HG02943 (cell line): ENCODE results near the gene SGCA.

Source experiments
- ATAC-seq: cut with Tn5 transposase; IDR thresholded peaks from one replicate; pipeline ENCODE4 v1.9.1; 2021; ENCODE audit warnings: mild to moderate bottlenecking, low read depth, moderate library complexity; ENCODE audit not compliant: unreplicated experiment

The SGCA gene

DNA sequence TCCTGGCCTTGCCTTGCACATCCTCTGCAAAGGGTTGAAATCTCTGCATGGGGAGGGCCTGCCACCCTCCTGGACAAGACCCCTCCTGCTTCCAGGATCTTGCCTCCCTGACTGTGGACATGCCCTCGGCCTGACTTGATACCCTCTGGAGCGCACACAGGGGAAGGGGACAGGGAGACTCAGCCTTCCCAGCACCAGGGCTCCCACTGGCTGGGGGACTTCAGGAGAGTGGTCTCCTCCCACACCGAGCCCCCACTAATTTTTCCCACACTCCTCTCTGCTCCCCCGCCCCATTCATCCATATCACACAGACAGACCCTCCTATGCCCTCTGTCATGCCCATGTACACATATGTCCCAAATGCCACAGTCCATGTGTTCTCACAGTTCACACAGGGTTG lies 14.3 kb downstream of the SGCA start:
- ATAC-seq: no peak

DNA sequence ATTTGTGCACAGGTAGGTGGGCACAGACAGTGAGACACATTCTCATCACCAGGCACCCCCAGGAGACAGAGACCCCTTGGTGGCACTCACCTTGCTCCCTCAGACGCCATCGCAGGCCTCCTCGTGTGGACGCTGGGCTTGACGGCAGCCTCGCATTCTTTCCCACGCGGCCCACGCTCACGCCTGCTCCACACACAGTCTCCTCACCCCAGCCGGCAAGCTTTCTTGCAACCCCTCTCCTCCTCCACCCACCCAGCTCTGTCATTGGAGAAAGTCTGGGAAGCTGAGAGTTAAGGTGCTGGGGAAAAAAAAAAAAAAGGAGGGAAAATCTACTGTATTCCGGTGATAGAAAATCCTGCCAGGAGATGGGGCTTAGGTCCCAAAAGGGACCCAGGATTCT lies 14.8 kb downstream of the SGCA start:
- ATAC-seq: no peak

DNA sequence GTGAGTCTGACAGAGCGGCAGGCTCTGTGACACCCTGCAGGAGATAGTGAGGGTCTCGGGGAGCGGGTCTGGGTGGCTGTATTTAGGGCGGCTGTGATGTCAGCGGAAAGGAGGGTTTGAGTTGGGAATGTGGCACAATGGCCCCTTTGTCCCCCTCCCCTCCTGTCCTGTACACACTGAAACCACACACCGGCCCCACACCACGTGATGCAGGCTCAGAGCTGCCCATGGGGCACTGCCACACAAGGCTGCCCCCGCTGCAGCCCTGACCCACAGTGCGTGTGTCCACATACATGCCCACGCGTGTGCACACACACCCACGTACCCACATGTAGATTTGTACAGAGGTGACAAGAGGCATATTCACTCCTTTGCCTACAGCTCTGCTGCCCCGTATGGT lies 15.3 kb downstream of the SGCA start:
- no peak for ATAC-seq

DNA sequence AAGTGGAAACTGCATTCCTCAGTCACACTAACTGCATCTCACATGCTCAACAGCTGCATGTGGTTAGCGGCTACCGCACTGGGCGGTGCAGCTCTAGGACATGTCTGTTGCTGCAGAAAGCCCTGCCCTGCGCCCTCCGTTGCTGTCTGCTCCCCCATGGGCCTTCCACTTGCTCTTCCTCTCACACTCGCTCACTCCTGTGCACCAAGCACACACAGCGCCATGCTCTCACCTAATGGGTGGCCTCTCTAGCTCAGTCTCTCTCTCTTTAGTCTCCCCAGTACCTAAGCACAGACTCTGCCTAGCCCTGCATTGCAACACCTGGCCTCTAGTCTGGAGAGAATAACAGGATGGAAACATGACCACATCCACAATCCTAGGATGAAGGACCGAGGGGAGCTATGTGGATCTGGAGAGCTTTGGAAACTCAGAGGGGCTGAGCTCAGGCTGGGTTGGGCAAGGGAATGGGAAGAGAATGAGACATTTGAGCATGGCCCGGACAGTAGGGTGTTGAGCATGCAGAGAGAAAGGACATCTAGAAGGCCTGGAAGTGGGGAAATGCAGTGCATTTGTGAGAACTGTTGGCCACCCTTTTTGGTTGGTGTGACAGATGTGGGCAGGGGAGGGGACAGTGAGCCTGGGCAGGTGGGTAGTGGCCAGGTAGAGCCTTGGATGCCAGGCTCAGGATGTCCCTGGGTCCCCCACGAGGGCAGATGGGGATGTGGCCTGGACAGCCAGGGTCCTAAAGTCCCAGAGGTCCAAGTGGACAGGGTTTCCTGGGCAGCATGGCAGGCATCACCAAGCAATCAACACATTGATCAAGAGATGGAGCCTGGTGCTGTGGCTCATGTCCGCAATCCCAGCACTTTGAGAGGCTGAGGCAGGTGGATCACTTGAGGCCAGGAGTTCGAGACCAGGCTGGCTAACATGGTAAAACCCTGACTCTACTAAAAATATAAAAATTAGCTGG lies 16.1 kb downstream of the SGCA start:
- ATAC-seq: no peak

DNA sequence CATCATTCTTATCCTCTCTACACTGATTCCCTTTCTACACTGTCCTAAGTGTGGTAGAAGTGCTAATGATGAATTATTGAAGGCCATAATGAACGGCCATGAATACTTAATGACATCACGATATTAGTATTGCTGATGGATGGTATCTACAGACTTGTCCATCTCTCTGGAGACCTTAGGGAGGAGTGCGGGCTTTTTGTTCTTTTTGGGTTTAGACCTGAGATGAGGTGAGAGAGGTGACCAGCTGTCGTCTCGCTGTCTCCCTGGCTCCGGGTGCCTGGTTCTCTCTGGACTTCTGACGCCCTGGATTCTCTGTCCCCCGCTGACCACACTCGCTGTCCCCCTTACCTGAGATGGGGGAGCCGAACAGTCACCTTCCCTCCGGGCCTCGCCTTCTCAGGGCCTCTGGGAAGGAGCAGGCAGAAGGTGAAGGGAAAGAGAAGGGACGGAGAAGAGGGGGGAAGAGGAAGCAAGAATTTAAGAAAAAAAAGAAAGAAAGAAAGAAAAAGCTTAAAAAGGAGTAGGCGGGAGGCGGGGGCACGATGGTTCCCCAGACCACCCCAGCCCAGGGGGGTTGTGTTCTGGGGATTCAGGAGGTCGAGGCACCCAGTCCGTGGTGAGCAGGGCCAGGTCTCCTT lies 17.1 kb downstream of the SGCA start:
- ATAC-seq: no peak

DNA sequence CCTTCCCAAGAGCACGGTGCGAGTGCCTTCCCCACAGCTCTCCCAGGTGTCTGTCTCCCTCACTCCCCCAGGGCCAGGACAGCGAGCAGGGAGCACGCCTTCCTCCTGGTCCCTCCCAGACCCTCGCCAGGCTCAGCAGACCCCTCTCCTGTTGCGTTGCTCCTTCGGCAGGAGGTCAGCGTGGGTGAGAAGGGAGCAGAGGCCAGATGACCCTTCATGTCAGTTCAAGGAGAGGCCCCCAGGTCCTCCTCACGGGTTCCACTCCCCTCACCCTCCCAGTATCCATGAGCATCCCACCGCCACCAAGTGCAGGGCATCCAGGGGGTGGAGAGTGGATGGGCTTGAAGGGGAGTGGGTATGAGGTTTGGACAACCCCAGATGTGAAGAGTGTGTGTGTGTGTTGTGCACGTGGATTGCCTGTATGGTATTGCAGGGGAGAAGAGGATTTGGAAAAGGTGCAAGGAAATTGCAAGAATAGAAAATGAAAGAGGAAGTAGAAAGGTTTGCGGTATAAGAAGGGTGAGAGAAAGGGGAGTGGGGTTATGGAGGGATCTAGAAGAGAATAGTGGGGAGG lies 17.7 kb downstream of the SGCA start:
- ATAC-seq: no peak

DNA sequence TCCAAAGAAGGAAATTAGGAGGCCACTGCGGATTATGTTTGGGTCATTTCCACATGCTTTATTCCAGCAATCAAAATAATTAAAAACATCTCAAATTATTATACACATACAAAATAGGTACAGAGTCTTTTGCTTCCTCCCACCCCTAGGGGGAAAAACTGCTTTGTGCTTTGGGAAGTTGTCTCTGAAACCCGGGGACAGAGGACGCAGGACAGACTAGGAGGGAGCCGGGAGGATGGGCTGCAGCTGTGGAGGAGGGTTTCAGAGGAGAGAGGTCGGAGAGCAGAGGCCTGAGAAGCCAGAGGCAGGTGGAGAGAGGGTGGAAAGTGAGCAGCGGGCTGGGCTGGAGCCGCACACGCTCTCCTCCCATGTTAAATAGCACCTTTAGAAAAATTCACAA lies 18.3 kb downstream of the SGCA start:
- no peak for ATAC-seq

DNA sequence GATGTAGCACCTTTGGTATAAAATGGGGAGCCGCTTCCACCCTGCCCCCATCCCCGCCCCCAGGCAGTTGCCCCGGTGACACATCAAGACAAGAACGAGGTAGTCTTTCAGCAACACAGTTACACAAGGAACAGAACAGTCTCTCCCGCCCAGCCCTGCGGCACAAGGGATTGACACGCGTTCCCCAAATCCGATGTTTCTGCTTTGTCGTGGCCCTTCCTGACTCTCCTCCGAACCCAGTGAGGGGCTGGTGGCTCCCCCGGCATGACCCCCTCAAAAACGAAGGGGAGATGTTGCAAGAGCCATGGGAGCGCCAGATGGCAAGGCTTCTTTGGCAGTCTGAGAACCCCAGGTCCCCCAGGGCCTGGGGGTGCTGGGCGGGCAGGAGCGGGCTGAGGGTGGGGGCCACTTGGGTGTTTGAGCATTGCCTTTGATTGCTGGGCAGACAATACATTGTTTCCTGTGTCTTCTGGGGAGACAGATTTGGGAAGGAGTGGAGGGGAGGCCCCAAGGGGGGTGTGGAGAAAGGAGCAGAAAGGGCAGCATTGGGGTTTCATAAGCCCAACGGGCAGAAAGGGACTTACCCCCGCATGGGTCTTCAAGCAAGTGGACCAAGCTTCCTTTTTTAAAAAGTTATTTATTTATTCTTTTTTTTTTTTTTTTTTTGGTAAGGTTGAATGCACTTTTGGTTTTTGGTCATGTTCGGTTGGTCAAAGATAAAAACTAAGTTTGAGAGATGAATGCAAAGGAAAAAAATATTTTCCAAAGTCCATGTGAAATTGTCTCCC lies 19.0 kb downstream of the SGCA start:
- ATAC-seq: no peak

DNA sequence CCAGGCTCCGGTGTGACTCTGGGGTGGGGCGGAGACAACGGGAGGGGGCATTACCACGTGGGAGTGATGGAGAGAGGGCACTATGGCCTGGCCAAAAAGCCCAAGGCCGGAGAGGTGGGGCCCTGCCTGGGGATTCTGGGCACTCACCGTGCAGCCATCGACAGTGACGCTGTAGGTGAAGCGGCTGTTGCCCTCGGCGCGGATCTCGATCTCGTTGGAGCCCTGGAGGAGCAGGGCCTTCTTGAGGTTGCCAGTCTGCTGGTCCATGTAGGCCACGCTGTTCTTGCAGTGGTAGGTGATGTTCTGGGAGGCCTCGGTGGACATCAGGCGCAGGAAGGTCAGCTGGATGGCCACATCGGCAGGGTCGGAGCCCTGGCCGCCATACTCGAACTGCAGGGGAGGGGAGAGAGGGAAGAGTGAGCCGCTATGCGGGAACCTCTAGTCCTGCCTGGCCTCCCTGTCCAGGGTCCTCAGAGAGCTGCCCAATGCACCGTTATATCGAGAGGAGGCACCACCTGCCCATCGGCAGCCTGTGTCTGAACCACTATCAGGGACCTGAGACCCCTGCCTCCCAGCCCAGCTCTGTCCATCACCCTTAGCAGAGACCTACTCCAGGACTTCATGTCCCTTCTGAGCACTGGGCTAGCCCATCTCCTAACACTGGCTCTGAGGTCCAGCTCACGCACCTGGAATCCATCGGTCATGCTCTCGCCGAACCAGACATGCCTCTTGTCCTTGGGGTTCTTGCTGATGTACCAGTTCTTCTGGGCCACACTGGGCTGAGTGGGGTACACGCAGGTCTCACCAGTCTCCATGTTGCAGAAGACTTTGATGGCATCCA lies 20.0 kb downstream of the SGCA start:
- no peak for ATAC-seq

DNA sequence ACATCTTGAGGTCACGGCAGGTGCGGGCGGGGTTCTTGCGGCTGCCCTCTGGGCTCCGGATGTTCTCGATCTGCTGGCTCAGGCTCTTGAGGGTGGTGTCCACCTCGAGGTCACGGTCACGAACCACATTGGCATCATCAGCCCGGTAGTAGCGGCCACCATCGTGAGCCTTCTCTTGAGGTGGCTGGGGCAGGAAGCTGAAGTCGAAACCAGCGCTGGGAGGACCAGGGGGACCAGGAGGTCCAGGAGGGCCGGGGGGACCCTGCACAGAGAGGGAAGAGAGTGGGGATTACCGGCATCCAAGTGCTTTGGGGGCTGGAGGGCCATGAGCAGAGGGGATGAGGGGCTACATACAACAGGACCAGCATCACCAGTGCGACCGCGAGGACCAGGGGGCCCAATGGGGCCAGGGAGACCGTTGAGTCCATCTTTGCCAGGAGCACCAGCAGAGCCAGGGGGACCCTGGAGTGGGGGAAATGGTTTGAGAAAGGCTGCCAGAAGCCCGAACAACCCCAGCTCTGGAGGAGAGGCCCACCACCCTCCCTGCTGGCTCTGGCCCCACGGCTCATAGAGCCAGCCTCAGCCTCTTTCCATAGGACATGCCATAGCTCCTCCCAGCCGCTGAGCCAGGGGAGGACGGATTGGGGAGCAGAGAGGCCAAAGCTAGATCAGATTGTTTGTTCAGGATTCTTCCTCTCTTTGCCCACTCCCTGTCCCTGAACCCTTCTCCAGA lies 21.0 kb downstream of the SGCA start:
- ATAC-seq: no peak

DNA sequence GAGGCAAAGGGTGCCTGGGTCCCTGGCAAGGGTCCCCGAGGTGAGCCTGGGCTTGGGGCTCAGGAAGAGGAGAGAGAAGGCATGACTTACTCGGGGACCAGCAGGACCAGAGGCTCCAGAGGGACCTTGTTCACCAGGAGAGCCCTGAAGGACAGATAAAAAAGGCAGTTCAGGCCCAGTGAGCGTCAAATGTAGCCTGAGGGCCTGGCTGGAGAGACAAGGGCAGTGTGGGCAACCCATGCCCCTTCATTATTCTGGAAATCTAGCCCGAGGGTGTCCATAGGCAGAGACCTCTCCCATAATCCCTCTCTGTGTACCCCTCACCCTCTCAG lies 21.6 kb downstream of the SGCA start:
- no peak for ATAC-seq

DNA sequence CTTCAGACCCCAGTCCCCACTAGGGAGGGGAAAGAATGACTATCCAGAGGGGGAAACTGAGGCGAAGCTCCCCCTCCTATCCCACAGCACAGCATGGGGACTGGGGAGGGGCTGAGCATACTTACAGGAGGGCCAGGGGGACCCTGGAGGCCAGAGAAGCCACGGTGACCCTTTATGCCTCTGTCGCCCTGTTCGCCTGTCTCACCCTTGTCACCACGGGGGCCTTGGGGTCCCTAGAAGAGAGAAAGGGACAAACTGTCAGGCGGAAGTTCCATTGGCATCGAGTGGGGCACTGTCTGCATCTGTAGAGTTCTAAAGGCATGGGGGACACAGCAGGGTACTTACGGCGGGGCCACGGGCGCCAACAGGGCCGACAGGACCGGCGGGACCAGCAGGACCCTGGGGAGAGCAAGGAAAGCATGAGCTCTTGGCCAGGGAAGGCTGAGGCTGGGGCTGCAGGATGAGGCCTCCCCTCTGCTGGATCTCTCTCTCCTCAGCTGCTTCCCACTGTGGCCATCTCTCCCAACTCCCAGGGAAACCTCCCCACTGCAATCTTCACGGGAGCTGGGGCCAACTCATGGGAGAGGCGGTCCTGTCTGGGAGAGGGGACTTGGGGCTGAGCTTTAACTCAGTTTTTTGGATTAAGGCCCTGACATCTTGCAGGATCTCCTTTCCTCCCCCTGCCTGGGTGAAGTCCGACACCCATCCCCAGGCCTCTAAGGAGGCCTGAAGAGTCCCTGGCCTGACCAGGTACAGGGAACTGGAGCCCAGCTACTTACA lies 22.1 kb downstream of the SGCA start:
- no peak for ATAC-seq

DNA sequence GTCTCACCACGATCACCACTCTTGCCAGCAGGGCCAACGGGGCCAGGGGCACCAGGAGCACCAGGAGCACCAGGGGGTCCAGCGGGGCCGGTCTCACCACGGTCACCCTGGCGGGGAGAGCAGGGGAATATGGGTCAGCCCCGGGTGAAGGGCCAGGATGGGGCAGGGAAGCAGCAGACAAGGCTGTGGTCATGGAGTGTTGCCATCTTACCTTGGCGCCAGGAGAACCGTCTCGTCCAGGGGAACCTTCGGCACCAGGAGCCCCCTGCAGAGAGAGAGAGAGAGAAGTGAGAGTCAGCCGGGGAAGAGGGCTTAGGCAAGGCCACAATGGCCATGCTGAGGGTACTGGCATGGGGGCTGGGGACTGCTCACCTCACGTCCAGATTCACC lies 22.7 kb downstream of the SGCA start:
- no peak for ATAC-seq

DNA sequence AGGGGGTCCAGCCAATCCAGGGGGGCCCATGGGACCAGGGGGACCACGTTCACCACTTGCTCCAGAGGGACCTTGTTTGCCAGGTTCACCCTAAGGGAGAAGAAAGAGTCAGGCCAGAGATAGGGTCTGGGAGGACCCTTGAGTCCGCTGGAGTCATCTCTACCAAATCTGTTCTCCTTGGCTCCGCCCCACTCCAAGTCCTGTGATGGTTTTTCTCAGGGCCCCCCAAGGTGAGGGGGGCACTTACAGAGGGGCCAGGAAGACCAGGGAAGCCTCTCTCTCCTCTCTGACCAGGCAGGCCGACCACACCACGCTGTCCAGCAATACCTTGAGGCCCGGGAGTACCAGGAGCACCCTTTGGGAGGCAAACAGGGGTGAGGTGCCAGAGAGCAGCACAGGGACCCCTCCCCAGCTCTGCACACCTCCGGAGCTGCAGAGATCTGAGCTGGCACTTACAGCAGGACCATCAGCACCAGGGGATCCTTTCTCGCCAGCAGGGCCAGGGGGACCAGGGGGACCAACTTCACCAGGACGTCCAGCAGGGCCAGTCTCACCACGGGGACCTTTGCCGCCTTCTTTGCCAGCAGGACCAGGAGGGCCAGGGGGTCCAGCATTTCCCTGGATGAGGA lies 23.2 kb downstream of the SGCA start:
- no peak for ATAC-seq

DNA sequence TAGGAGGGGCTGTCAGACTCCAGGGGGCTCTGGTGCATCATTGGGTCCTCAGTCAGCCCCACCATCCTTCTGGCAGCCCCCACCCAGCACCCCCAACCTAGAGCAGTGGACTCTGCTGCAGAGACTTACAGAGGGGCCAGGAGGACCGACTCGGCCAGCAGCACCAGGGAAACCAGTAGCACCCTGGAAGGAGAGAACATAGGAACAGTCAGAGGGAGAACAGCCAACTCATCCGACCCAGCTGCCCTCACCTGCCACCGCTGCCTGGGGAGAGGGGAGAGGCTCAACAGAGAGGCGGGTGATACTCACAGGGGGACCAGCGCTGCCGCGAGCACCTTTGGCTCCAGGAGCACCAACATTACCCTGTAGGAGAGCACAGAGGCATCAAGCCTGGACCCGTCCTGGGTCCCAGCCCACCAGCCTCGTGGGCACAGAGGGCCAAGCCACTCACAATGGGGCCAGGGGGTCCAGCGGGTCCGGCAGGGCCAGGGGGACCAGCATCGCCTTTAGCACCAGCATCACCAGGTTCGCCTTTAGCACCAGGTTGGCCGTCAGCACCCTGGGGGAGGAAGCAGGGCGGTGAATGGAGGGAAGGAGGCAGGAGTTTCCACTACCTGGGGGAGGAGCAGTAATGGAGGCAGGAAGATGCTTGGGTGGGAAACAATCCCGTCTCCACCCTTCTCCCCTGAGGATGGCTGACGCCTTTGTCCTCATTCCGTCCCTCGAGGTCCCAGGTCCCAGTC lies 23.9 kb downstream of the SGCA start:
- ATAC-seq: no peak

DNA sequence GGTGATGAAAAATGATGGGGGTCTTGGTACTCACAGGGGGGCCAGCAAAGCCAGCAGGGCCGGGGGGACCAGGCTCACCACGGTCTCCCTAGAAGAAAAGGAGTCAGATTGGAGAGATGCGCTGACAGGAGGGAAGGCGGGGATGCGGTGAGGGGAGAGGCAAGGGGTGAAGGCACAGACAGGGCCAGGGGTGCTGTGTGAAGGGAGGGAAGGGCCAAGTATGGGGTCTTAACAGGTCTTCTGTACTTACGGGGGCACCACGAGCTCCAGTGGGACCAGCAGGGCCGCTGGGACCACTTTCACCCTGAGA lies 24.4 kb downstream of the SGCA start:
- no peak for ATAC-seq

DNA sequence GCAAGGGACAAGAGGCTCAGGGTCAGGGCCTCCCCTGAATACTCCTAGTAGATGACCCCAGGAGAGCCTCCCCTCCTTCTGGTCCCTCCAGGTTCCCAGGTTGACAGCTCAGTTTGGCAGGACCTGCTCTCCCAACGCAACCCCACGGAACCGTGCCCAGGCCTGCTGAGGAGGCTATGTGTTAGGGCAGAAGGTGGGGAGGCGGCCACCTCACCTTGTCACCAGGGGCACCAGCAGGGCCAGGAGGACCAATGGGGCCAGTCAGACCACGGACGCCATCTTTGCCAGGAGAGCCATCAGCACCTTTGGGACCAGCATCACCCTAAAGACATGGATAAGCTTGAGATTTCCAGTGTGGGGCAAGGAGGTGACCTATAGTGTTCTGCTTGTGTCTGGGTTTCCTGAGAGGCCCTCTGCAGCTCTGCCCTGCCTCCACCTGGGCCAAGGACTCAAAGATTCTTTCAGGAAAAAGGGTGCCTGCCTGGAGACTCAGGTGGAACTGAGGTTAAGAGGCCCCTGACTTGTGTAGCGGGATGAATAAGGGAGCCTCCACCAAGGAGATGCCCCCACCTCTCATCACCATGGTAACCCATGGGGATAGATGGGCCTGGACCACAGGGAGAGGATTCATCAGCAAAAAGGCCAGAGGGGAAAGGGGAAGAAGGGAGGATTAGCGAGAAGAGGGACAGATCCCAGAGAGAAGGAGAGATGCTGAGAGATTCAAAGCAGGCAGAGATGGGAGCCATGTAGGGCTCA lies 25.0 kb downstream of the SGCA start:
- no peak for ATAC-seq
